Ectodermal cell (in vitro differentiated cells): Measurements from ENCODE around the gene ABHD3.
"Not testable (repeated sequence)": the region's sequence is repeated elsewhere in the genome, so short reads cannot be mapped to it uniquely, and the experiment has no call there.

ENCODE experiments used
- H3K27ac ChIP-seq: 2 replicates; pipeline ENCODE4 v1.7.0; 2013; ENCODE audit warnings: mild to moderate bottlenecking, low read depth, low read length; ENCODE audit not compliant: insufficient read depth, poor library complexity, severe bottlenecking
- H3K27me3 ChIP-seq: 2 replicates; pipeline ENCODE4 v1.7.0; 2013; ENCODE audit warnings: mild to moderate bottlenecking, low read length; ENCODE audit not compliant: insufficient read depth, control insufficient read depth, poor library complexity, severe bottlenecking
- H3K36me3 ChIP-seq: one replicate; pipeline ENCODE4 v1.7.0; 2013; ENCODE audit warnings: low read length; ENCODE audit not compliant: control insufficient read depth, insufficient read depth
- H3K4me1 ChIP-seq: one replicate; pipeline ENCODE4 v1.7.0; 2013; ENCODE audit warnings: low read length; ENCODE audit not compliant: control insufficient read depth, insufficient read depth
- H3K4me3 ChIP-seq: 2 replicates; pipeline ENCODE4 v1.7.0; 2013; ENCODE audit warnings: low read depth, low read length, control low read depth; ENCODE audit not compliant: insufficient read depth
- H3K9me3 ChIP-seq: 2 replicates; pipeline ENCODE4 v1.7.0; 2013; ENCODE audit warnings: mild to moderate bottlenecking, low read length, moderate library complexity; ENCODE audit not compliant: control insufficient read depth
- WGBS, 2 experiments: methylation state at CpG; one replicate each; pipeline ENCODE4 v1.1.7; 2013; ENCODE audit warnings: missing lambda C conversion rate in 2 of 2; 5-methylcytosine and 5-hydroxymethylcytosine counted together

Gene ABHD3

DNA sequence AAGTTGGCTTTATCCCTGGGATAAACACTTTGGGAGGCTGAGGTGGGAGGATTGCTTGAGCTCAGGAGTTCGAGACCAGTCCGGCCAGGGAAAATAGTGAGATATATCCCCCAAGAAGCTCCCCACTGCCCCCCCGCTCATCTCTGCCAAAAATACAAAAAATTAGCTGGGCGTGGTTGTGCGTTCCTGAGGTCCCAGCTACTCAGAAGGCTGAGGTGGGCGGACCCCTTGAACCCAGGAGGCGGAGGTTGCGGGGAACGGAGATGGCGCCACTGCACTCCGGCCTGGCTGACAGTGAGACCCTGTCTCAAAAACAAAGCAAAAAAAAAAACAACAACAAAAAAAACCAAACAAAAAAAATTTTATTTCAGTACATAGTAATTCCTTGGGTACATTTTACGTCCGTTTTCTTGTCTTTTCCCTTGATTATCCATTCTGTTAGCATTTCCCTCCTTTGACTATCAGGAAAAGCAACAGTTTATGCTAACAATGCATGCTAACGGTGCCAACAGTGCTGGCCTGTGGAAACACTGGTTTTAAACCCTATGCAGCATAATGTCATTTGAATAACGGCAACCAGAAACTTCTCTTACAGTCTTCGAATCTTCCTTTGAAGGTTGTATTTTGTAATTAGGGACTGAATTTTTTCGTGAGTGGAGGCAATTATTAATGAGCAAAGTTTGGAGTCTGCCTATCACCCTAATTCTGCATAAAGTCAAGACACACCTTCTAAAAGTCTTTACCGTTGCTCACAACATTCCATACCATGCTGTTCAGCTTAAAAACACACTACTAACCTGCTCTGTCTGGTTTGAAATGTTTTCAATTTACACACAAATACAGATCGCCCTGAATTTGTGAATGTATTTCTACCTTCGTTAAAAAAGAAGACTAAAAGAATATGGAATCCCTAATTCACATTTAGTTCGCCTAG is 35.3 kb upstream of the ABHD3 start:
- Histone ChIP-seq H3K27me3 (no peaks in the 10 kb centered on the region), H3K4me3 (no peak overlapping the region), H3K27ac (no peak overlapping the region), H3K36me3 (no peaks in the 10 kb centered on the region), H3K4me1 (peaks cover 3% of the 10 kb centered on the region), H3K9me3 (no peaks in the 10 kb centered on the region)
- WGBS, 2 experiments = 70 to 73% methylated on average over 20 to 21 of the region's 21 CpGs

DNA sequence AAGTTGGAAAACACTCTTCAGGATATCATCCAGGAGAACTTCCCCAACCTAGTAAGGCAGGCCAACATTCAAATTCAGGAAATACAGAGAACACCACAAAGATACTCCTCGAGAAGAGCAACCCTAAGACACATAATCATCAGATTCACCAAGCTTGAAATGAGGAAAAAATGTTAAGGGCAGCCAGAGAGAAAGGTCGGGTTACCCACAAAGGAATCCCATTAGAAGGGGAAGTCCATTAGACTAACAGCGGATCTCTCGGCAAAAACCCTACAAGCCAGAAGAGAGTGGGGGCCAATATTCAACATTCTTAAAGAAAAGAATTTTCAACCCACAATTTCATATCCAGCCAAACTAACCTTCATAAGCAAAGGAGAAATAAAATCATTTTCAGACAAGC is 32.4 kb upstream of the ABHD3 start:
- 82 to 85% methylated on average over 3 to 4 of the region's 4 CpGs for WGBS, 2 experiments
- H3K27me3 ChIP-seq, H3K9me3 ChIP-seq, H3K4me3 ChIP-seq, H3K27ac ChIP-seq, H3K4me1 ChIP-seq, H3K36me3 ChIP-seq: not testable (repeated sequence)

DNA sequence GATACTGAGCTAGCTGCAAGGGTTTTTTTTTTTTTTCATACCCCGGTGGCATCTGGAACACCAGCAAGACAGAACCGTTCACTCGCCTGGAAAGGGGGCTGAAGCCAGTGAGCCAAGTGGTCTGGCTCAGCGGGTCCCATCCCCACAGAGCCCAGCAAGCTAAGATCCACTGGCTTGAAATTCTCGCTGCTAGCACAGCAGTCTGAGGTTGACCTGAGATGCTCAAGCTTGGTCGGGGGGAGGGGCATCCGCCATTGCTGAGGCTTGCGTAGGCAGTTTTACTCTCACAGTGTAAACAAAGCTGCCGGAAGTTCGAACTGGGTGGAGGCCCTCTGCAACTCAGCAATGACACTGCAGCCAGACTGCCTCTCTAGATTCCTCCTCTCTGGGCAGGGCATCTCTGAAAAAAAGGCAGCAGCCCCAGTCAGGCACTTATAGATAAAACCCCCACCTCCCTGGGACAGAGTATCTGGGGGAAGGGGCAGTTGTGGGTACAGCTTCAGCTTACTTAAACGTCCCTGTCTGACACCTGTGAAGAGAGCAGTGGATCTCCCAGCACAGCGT is 31.0 kb upstream of the ABHD3 start:
- 70 to 71% methylated on average over 12 of the region's 12 CpGs for WGBS, 2 experiments
- Histone ChIP-seq H3K27ac (no peak overlapping the region), H3K36me3 (no peaks in the 10 kb centered on the region), H3K9me3 (no peaks in the 10 kb centered on the region), H3K4me3 (no peak overlapping the region), H3K27me3 (no peaks in the 10 kb centered on the region), H3K4me1 (no peaks in the 10 kb centered on the region)

DNA sequence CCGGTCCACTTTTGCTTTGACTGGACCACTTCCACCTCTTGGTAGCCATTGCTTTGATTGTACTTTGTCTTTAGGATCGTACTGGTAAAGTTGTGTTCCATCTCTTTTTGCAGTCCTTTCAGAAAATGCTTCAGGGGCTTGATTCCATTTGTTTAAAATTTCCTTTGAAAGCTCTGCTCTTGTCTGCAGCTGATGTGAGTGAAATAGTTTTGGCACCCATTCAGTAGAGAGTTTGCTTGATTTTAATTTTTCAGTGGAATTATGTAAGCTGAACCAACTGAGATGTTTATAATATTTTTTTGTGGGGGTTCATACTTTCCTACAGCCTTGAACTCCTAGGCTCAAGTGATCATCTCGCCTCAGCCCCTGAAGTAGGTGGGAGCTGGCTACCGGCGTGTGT is 28.4 kb upstream of the ABHD3 start:
- H3K36me3 ChIP-seq = no peaks in the 10 kb centered on the region
- H3K9me3 ChIP-seq = no peaks in the 10 kb centered on the region
- no peaks in the 10 kb centered on the region for H3K27me3 ChIP-seq
- WGBS, 2 experiments = 90 to 98% methylated on average over 5 of the region's 5 CpGs
- H3K27ac ChIP-seq = no peak overlapping the region
- H3K4me1 ChIP-seq = no peaks in the 10 kb centered on the region
- H3K4me3 ChIP-seq = no peak overlapping the region

DNA sequence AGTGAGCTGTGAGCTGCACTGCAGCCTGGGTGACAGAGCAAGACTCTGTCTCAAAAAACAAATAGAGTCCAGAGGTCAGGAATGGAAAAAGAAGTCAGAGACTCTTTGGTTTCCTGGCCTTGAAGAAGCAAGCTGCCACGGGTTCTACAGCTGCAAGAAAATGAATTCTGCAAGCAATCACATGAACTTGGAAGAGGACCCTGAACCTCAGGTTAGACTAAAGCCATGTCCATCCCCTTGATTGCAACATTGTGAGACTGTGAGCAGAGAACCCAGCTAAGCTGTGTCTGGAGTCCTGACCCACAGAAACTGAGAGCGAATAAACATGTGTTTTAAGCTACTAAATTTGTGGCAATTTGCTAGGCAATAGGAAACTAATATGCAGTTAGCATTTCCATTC is 23.1 kb upstream of the ABHD3 start:
- Histone ChIP-seq H3K27ac (no peak overlapping the region), H3K9me3 (no peaks in the 10 kb centered on the region)
- WGBS, 2 experiments = 92 to 93% methylated on average over 2 of the region's 2 CpGs

DNA sequence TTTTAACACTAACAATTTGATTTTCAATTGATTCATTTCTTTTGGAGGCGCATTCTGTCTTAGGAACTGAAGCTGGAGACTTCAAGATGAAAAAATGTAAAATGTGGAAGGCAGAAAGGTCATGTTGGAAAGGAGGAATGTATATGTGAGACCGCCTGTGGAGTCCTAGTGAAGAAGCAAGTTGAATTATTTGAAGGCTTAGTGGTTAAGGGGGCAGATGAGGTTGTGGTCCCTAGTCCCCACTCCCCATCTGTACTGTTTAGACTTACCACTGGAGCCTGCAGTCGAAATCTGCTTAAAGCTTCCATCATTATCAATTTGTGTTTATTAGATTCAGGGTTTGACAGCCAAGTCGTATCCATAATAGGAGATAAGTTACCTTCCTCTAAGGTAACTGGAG is 20.6 kb upstream of the ABHD3 start:
- no peak overlapping the region for H3K27ac ChIP-seq
- WGBS, 2 experiments = 89 to 90% methylated on average over 4 of the region's 4 CpGs
- no peak overlapping the region for H3K4me3 ChIP-seq
- H3K9me3 ChIP-seq = no peaks in the 10 kb centered on the region
- H3K36me3 ChIP-seq = no peaks in the 10 kb centered on the region
- no peaks in the 10 kb centered on the region for H3K27me3 ChIP-seq
- H3K4me1 ChIP-seq = no peaks in the 10 kb centered on the region

More for the DNA sequence above, 23.1 kb upstream of the ABHD3 start:
- H3K4me3 ChIP-seq = no peak overlapping the region
- H3K4me1 ChIP-seq = no peaks in the 10 kb centered on the region
- no peaks in the 10 kb centered on the region for H3K36me3 ChIP-seq
- no peaks in the 10 kb centered on the region for H3K27me3 ChIP-seq

DNA sequence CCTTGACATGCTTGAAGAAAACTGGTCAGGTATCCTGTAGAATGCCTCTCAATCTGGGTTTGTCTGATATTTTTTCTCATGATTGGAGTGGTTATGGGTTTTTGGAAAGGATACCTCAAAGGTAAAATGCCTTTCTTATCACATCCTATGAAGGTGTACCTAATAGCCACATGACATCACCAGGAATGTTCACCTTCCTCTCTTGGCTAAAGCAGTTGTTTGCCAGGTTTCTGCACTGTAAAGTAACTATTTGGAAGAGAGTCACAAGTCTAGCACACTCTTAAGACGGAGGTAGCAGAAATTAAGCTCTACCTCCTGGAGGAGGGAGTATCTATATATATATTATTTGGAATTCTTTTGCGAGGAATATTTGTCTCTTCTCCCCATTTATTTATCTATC is 18.1 kb upstream of the ABHD3 start:
- 80 to 100% methylated on average over 1 of the region's 2 CpGs for WGBS, 2 experiments
- Histone ChIP-seq H3K27ac (no peak overlapping the region), H3K4me1 (no peaks in the 10 kb centered on the region), H3K27me3 (no peaks in the 10 kb centered on the region), H3K4me3 (no peak overlapping the region), H3K36me3 (no peaks in the 10 kb centered on the region), H3K9me3 (no peaks in the 10 kb centered on the region)

DNA sequence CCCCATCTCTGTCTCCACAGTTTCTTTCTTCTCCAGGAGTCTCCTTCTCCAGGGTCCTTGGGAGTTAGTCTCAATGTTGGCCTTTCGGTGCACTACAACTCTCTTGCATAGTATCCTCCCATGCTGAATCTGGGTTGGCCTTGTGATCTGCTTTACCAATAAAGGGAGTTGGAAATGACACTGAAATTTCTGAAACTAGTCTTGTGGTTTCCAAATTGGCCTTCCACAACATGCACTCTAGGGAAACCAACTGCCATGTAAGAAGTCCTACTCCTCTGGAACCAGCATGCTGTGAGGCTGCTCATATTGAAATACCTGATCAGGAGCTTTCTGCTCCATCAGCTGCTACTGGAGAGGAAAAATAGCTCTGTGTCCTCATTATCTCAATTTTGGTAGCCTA is 9.9 kb upstream of the ABHD3 start:
- 100% methylated on average over 1 of the region's 1 CpG for WGBS, 2 experiments
- Histone ChIP-seq H3K4me3 (no peak overlapping the region), H3K36me3 (no peaks in the 10 kb centered on the region), H3K27me3 (no peaks in the 10 kb centered on the region), H3K4me1 (no peaks in the 10 kb centered on the region), H3K27ac (no peak overlapping the region), H3K9me3 (no peaks in the 10 kb centered on the region)

DNA sequence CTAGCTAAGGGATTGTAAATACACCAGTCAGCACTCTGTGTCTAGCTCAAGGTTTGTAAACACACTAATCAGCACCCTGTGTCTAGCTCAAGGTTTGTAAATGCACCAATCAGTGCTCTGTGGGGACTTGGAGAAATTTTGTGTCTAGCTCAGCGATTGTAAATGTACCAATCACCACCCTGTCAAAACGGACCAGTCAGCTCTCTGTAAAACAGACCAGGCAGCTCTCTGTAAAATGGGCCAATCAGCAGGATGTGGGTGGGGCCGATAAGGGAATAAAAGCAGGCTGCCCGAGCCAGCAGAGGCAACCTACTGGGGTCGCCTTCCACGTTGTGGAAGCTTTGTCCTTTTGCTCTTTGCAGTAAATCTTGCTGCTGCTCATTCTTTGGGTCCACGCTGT is 2.6 kb upstream of the ABHD3 start:
- H3K4me1 ChIP-seq, H3K36me3 ChIP-seq, H3K27ac ChIP-seq, H3K4me3 ChIP-seq, H3K9me3 ChIP-seq: not testable (repeated sequence)
- WGBS, 2 experiments = 78 to 79% methylated on average over 7 of the region's 7 CpGs
- H3K27me3 ChIP-seq = peaks cover 26% of the 10 kb centered on the region

DNA sequence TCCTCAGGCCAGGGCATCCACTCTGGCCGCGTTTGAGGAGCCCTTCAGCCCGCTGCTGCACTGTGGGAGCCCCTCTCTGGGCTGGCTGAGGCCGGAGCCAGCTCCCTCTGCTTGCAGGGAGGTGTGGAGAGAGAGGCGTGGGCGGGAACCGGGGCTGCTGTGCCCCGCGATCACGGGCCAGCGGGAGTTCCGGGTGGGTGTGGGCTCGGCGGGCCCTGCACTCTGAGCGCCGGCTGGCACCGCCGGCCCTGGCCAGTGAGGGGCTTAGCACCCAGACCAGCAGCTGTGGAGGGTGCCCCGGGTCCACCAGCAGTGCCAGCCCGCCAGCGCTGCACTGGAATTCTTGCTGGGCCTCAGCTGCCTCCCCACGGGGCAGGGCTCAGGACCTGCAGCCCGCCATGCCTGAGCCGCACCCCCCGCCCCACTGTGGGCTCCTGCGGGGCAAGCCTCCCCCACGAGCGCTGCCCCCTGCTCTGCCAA is 1.9 kb upstream of the ABHD3 start:
- Histone ChIP-seq H3K36me3 (no peaks in the 10 kb centered on the region), H3K27me3 (peaks cover 26% of the 10 kb centered on the region), H3K9me3 (no peaks in the 10 kb centered on the region), H3K27ac (no peak overlapping the region), H3K4me3 (no peak overlapping the region), H3K4me1 (no peaks in the 10 kb centered on the region)
- WGBS, 2 experiments = 95% methylated on average over 28 of the region's 28 CpGs
